HCT116 (cell line): ENCODE data around the gene PLS3. TPM values are rescaled to one million over a fixed set of nuclear protein-coding genes. Genes with fewer than 3 reads are reported as not detected.
"Not testable (repeated sequence)": the region's sequence is repeated elsewhere in the genome, so short reads cannot be mapped to it uniquely, and the experiment has no call there.

ENCODE experiments used
- ATAC-seq: fragments of 200-7000 bp; cut with Tn5 transposase; 2 replicates; pipeline ENCODE4 v1.9.1; 2020; ENCODE audit warnings: mild to moderate bottlenecking, moderate library complexity
- BruUV-seq: library from RNA; stranded (reverse); fragments of 400-500 nt; replicated peaks from 2 replicates; lab custom pipeline; 2021; lab: Mats Ljungman, UMichigan
- CTCF ChIA-PET: fragments of 300-600 bp; sonication (Branson Sonifier 250); formaldehyde crosslinking; loops from one replicate; lab custom pipeline; 2021; ENCODE audit warnings: antibody characterized with exemption; lab: Charles Lee
- POLR2A ChIA-PET: fragments of 300-600, 350-600 bp; sonication (Branson Sonifier 250); formaldehyde crosslinking; loops from one replicate; lab custom pipeline; 2021; ENCODE audit warnings: antibody characterized with exemption; lab: Charles Lee
- RAD21 ChIA-PET, 2 experiments: fragments of 300-600 bp; sonication (Branson Sonifier 250); formaldehyde crosslinking; loops; one replicate each; lab custom pipeline; 2023; ENCODE audit warnings: low total read pairs in 2 of 2; ENCODE audit not compliant: uncharacterized antibody in 2 of 2, unreplicated experiment in 2 of 2, low non-redundant PET in 1 of 2; lab: Charles Lee
- DNase-seq: peaks from one replicate; pipeline ENCODE4 v3.0.0-alpha.2; 2010; ENCODE audit warnings: low read depth, low spot score
- H2AFZ ChIP-seq: fragments of 200-600 bp; shearing (Covaris generic), sonication (generic); 2 replicates; pipeline ENCODE4 v1.6.1; 2017; ENCODE audit warnings: low read depth, mixed run types, mixed read lengths, antibody characterized with exemption, low read length; ENCODE audit not compliant: poor library complexity, severe bottlenecking
- H3K27ac ChIP-seq: 2 replicates; pipeline ENCODE4 v1.5.1; 2012; ENCODE audit warnings: low read depth, low read length
- H3K27me3 ChIP-seq: fragments of 200-600 bp; sonication (generic); 2 replicates; pipeline ENCODE4 v1.6.1; 2016; ENCODE audit warnings: mixed run types, low read length, mixed read lengths; ENCODE audit not compliant: insufficient read depth
- H3K36me3 ChIP-seq, 2 experiments: fragments of 200-500 bp in 1 of 2; fragments of 200-600 bp in 1 of 2; sonication (Bioruptor generic) in 1 of 2; sonication (generic) in 1 of 2; 2 replicates each; pipeline versions ENCODE4 v1.5.1 to v1.6.1; 2014 to 2016; ENCODE audit warnings: low read length in 2 of 2, inconsistent platforms in 1 of 2, mixed read lengths in 1 of 2, mixed run types in 1 of 2; ENCODE audit not compliant: insufficient read depth in 2 of 2, control insufficient read depth in 1 of 2
- H3K4me1 ChIP-seq, 2 experiments: fragments of 200-600 bp in 1 of 2; sonication (generic) in 1 of 2; 2 replicates each; pipeline versions ENCODE4 v1.5.1 to v1.6.1; 2012 to 2017; ENCODE audit warnings: low read length in 2 of 2, inconsistent platforms in 1 of 2, mild to moderate bottlenecking in 1 of 2, mixed read lengths in 1 of 2, mixed run types in 1 of 2, moderate library complexity in 1 of 2; ENCODE audit not compliant: insufficient read depth in 2 of 2, control insufficient read depth in 1 of 2
- H3K4me2 ChIP-seq: fragments of 200-600 bp; sonication (generic); 2 replicates; pipeline ENCODE4 v1.6.1; 2017; ENCODE audit warnings: mixed run types, low read length, mixed read lengths
- H3K4me3 ChIP-seq, 2 experiments: fragments of 200-600 bp in 1 of 2; sonication (generic) in 1 of 2; replicated peaks in 1 of 2; 2 replicates each; pipeline ENCODE4 v1.5.1; 2011 to 2016; ENCODE audit warnings: low read length in 2 of 2, control low read depth in 1 of 2, low read depth in 1 of 2, mild to moderate bottlenecking in 1 of 2, mixed read lengths in 1 of 2, mixed run types in 1 of 2
- H3K79me2 ChIP-seq: fragments of 200-600 bp; sonication (generic); 2 replicates; pipeline ENCODE4 v1.6.1; 2017; ENCODE audit warnings: mild to moderate bottlenecking, mixed run types, low read length, moderate library complexity, mixed read lengths; ENCODE audit not compliant: insufficient read depth
- H3K9ac ChIP-seq: fragments of 200-600 bp; sonication (generic); 2 replicates; pipeline ENCODE4 v1.6.1; 2016; ENCODE audit warnings: low read length, mixed read lengths
- H3K9me2 ChIP-seq: fragments of 200-600 bp; sonication (generic), shearing (Covaris generic); 2 replicates; pipeline ENCODE4 v1.6.1; 2017; ENCODE audit warnings: mixed run types, mild to moderate bottlenecking, moderate library complexity; ENCODE audit not compliant: insufficient read depth
- H3K9me3 ChIP-seq, 2 experiments: fragments of 200-500 bp in 1 of 2; fragments of 200-600 bp in 1 of 2; sonication (Bioruptor generic) in 1 of 2; sonication (generic) in 1 of 2; 2 replicates each; pipeline ENCODE4 v1.6.1; 2014 to 2017; ENCODE audit warnings: low read length in 2 of 2, mixed read lengths in 2 of 2, inconsistent platforms in 1 of 2, low read depth in 1 of 2, mild to moderate bottlenecking in 1 of 2, mixed run types in 1 of 2, moderate library complexity in 1 of 2; ENCODE audit not compliant: control insufficient read depth in 1 of 2, insufficient read depth in 1 of 2
- H4K20me1 ChIP-seq: fragments of 200-600 bp; sonication (generic), shearing (Covaris generic); 2 replicates; pipeline ENCODE4 v1.6.1; 2017; ENCODE audit warnings: mixed run types, mild to moderate bottlenecking, moderate library complexity; ENCODE audit not compliant: insufficient read depth
- CEBPB ChIP-seq: IDR thresholded peaks from 2 replicates; pipeline ENCODE4 v1.6.1; 2012; ENCODE audit warnings: low read depth
- EGR1 ChIP-seq: IDR thresholded peaks from 2 replicates; pipeline ENCODE4 v1.6.1; 2012; ENCODE audit warnings: low read depth
- EZH2 ChIP-seq: fragments of 200-600 bp; sonication (generic); IDR thresholded peaks from 2 replicates; pipeline ENCODE4 v1.6.1; 2017; ENCODE audit warnings: antibody characterized with exemption, mixed run types
- FOSL1 ChIP-seq: IDR thresholded peaks from 2 replicates; pipeline ENCODE4 v1.6.1; 2012; ENCODE audit warnings: low read depth
- REST ChIP-seq: IDR thresholded peaks from 2 replicates; pipeline ENCODE4 v1.6.1; 2012; ENCODE audit warnings: low read depth
- TCF7L2 ChIP-seq: IDR thresholded peaks from 2 replicates; pipeline ENCODE4 v1.7.0; 2011; ENCODE audit warnings: borderline replicate concordance, inconsistent platforms; ENCODE audit not compliant: insufficient read depth, insufficient read length; ENCODE audit errors: extremely low read depth
- ZBTB33 ChIP-seq: IDR thresholded peaks from 2 replicates; pipeline ENCODE4 v1.6.1; 2011; ENCODE audit warnings: mild to moderate bottlenecking, low read length, moderate library complexity; ENCODE audit not compliant: insufficient replicate concordance; ENCODE audit errors: extremely low read depth
- ZFX ChIP-seq: fragments of 450-650 bp; IDR thresholded peaks from 2 replicates; pipeline ENCODE4 v1.6.1; 2017
- ZNF274 ChIP-seq: fragments of 200-500 bp; sonication (Bioruptor generic); IDR thresholded peaks from 2 replicates; pipeline ENCODE4 v1.6.1; 2014; ENCODE audit warnings: mild to moderate bottlenecking, low read depth, low read length, inconsistent platforms
- intact Hi-C: fragments of 100-400 bp; cut with micrococcal nuclease; formaldehyde crosslinking; loops from 2 replicates; pipeline ENCODE4 v1.10.0; 2022
- total RNA-seq: library from RNA; stranded (reverse); gene quantifications from one replicate; pipeline ENCODE4 v1.2.1, GENCODE V29; 2021; ENCODE audit not compliant: unreplicated experiment
- TF ChIP-seq, protein P1 (sequence below): IDR thresholded peaks from 2 replicates; pipeline ENCODE4 v1.6.1; 2012

PLS3 gene
- total RNA-seq, 1 experiment from 2014 or later, result 50.8 TPM

GRCh38 chrX:115539841-115540240 is 21.1 kb upstream of the PLS3 start:
- Histone ChIP-seq H3K36me3 (no peaks in the 10 kb centered on the region), H3K4me3 (no peak overlapping the region), H3K4me2 (no peak overlapping the region), H3K27me3 (no peaks in the 10 kb centered on the region), H4K20me1 (no peaks in the 10 kb centered on the region), H2AFZ (no peak overlapping the region), H3K9ac (no peak overlapping the region), H3K27ac (no peak overlapping the region), H3K9me3 (no peaks in the 10 kb centered on the region), H3K4me1 (no peaks in the 10 kb centered on the region), H3K9me2 (no peaks in the 10 kb centered on the region), H3K79me2 (no peaks in the 10 kb centered on the region)
- ATAC-seq (no peak), DNase-seq (no peak)
- no peak for TF ChIP-seq ZFX
- TF ChIP-seq EGR1, result no peak
- TF ChIP-seq, protein P1, sequence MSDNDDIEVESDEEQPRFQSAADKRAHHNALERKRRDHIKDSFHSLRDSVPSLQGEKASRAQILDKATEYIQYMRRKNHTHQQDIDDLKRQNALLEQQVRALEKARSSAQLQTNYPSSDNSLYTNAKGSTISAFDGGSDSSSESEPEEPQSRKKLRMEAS, result no peak
- no peak for TF ChIP-seq TCF7L2
- TF ChIP-seq FOSL1, result no peak
- no peak for TF ChIP-seq ZNF274
- no peak for TF ChIP-seq ZBTB33
- no peak for TF ChIP-seq CEBPB
- TF ChIP-seq REST, result no peak
- no peak for TF ChIP-seq EZH2
- BruUV-seq, result no TSS peak
- ChIA-PET RAD21 (no interaction called here), CTCF (no interaction called here), POLR2A (no interaction called here)
- intact Hi-C loops, result no loop called here

DNA sequence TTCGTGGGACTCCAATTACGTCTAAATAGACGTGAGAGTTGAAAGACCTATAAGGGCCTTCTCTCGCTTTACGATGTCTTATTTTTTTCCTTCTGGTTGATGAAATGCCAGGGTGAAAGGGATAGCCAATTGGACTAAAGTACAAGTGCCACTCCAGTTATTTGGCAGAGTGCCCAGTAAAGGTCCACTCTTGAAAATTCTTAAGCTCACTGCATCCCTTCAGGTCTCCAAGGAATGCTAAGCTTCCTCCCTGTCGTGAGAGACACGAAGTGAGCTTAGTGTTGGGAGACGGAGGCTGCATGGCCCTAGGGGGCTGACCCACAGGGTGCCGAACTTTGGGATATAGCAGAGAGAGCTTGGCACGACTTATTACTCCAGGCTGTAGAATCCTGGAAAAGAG is 19.9 kb upstream of the PLS3 start:
- H2AFZ ChIP-seq, CTCF ChIA-PET, H3K27me3 ChIP-seq, POLR2A ChIA-PET, ATAC-seq, H3K27ac ChIP-seq, BruUV-seq, H3K4me1 ChIP-seq, H3K9me3 ChIP-seq, H4K20me1 ChIP-seq, DNase-seq, H3K79me2 ChIP-seq, H3K4me2 ChIP-seq, H3K9ac ChIP-seq, H3K4me3 ChIP-seq, H3K9me2 ChIP-seq, intact Hi-C loops, RAD21 ChIA-PET, H3K36me3 ChIP-seq: not testable (repeated sequence)
